Lower leg skin (tissue), 3 donors: ENCODE results near the gene TTN.

Source experiments
- POLR2A ChIP-seq, 2 donors: fragments of 450-650 bp; IDR thresholded peaks; one replicate each; pipeline ENCODE4 v1.6.1; 2016 to 2017; ENCODE audit warnings: antibody characterized with exemption in 2 of 2, mild to moderate bottlenecking in 1 of 2, moderate library complexity in 1 of 2
- TF ChIP-seq, protein P1 (sequence below), 3 donors: fragments of 450-650 bp; IDR thresholded peaks; one replicate each; pipeline ENCODE4 v1.5.1; 2016; ENCODE audit warnings: antibody characterized with exemption in 3 of 3, mild to moderate bottlenecking in 3 of 3, moderate library complexity in 2 of 3

DNA sequence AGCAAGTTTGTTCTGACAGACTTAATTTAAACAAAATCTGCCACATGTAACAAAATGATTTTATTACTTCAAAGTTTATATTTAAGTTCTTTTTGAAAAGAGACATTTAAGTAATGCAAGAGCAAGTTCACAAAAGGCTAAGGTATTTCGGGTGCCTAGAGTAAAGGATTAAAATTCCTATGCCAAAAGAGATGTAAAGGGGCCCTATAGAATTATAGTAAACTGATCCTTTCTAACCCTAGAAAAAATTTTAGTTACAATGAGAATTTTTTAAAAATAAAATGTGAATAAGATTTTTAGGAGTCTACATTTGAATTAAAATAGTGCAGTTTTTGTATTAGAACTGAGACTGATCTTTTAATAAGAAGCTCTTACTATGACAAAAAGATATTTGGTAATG lies 179.8 kb downstream of the TTN start:
- TF ChIP-seq, protein P1, sequence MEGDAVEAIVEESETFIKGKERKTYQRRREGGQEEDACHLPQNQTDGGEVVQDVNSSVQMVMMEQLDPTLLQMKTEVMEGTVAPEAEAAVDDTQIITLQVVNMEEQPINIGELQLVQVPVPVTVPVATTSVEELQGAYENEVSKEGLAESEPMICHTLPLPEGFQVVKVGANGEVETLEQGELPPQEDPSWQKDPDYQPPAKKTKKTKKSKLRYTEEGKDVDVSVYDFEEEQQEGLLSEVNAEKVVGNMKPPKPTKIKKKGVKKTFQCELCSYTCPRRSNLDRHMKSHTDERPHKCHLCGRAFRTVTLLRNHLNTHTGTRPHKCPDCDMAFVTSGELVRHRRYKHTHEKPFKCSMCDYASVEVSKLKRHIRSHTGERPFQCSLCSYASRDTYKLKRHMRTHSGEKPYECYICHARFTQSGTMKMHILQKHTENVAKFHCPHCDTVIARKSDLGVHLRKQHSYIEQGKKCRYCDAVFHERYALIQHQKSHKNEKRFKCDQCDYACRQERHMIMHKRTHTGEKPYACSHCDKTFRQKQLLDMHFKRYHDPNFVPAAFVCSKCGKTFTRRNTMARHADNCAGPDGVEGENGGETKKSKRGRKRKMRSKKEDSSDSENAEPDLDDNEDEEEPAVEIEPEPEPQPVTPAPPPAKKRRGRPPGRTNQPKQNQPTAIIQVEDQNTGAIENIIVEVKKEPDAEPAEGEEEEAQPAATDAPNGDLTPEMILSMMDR (IDR thresholded peaks at IDR 0.05) = no peak
- TF ChIP-seq POLR2A (IDR thresholded peaks at IDR 0.05) = no peak
